ENCODE data around the gene ELF5.
A peak's percentile ranks its signal among the peaks of the same experiment; 100 is the strongest.

Gene ELF5

DNA sequence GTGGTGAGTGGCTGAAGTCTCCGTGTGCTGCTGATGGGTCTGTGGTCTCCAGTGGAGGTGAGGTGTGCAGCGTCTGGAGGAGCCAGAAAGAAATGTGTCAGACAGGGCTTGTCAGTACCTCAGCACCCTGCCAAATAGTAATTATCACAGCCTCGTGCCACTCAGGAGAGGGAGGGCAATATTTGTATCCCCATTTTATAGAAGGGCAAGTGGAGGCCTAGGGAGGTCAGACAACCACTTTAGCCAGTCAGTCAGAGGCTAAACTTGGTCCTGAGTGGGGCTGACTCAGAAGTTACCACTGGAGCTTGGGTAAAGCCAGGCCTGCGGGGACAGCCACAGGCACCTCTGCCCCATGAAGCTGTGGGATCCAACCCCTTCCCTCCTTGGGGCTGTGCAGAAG lies 11.5 kb upstream of the ELF5 start:
- DNase-seq = no peak
- in situ Hi-C loops (cut with HindIII; ENCODE audit: low pct_ligation_motif_present, low pct_unique_long_range_greater_than_20kb, low sequenced_read_pairs) = no loop called here

GRCh38 chr11:34524696-34525095 lies 11.1 kb upstream of the ELF5 start:
- no peak for DNase-seq
- in situ Hi-C loops (cut with HindIII; ENCODE audit: low pct_ligation_motif_present, low pct_unique_long_range_greater_than_20kb, low sequenced_read_pairs) = no loop called here

DNA sequence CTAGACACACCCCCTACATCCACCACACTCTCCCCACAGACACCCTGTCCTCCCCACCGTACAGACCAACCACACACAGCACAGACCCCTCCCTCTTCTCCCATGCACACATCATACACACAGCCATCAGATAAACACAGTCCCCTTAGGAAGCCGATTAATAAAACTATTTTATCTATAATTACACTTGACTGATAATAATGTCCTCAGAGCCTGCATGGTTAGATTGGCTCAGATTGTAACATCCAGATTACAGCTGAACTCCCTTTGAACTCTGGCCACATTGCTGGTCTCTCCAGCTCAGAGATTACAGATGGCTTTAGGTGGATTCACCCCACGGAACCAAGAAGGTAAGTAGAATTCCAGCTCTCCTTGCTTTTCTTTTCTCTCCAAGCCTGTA lies 9.5 kb upstream of the ELF5 start:
- DNase-seq = no peak
- in situ Hi-C loops (cut with HindIII; ENCODE audit: low pct_ligation_motif_present, low pct_unique_long_range_greater_than_20kb, low sequenced_read_pairs) = no loop called here

DNA sequence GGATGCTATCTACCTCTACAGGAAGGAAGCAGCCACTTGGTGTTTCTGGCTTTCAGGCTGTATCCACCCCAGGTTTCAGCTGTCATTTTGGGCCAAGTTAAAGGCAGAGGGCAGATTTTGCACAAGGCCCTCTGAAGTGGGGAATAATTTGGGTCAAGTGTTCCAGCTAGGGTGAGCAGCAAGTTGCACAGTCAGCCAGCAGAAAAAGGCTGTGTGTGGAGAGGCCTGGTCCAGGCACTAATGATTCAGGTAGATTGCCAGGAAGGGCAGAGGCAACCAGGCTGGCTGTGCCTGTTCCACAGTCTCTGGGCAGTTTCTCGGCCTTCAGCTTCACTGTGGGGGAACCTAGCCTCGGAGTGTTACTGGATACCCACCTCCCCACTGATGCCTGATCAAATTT lies 8.6 kb upstream of the ELF5 start:
- in situ Hi-C loops (cut with HindIII; ENCODE audit: low pct_ligation_motif_present, low pct_unique_long_range_greater_than_20kb, low sequenced_read_pairs) = no loop called here
- no peak for DNase-seq

- DNase-seq = no peak
- in situ Hi-C loops (cut with HindIII; ENCODE audit: low pct_ligation_motif_present, low pct_unique_long_range_greater_than_20kb, low sequenced_read_pairs) = no loop called here
These were observed 7.7 kb upstream of the ELF5 start for GRCh38 chr11:34521265-34521664.

DNA sequence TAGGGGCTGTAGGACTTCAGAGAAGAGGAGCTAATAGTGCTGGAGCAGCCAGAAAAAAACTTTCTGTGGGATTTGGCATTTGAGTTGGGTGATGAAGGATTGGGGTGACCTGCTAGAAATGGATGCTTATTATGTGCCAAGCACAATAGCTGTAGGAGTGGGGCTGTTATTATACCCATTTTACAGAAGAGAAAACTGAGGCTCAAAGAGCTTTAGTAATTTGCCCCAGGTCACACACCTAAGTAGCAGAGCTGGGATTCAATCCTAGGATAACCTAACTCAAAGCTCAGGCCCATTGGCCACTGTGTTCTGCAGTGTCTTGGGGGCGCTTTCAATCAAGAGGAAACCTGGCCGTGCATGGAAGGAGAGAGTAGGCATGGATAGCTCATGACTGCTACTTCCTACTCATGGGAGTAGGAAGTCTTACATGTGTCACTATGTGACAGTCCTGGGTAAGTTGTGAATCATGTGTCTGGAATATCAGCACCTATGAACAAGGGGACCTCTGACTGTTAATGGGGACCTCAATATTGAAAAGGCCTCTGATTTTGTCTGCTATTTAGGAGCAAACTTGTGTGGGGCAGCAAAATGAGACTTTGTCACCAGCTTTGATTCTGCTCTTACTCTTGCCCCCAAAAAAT lies 6.1 kb upstream of the ELF5 start:
- in situ Hi-C loops (cut with HindIII; ENCODE audit: low pct_ligation_motif_present, low pct_unique_long_range_greater_than_20kb, low sequenced_read_pairs) = no loop called here
- DNase-seq = no peak

DNA sequence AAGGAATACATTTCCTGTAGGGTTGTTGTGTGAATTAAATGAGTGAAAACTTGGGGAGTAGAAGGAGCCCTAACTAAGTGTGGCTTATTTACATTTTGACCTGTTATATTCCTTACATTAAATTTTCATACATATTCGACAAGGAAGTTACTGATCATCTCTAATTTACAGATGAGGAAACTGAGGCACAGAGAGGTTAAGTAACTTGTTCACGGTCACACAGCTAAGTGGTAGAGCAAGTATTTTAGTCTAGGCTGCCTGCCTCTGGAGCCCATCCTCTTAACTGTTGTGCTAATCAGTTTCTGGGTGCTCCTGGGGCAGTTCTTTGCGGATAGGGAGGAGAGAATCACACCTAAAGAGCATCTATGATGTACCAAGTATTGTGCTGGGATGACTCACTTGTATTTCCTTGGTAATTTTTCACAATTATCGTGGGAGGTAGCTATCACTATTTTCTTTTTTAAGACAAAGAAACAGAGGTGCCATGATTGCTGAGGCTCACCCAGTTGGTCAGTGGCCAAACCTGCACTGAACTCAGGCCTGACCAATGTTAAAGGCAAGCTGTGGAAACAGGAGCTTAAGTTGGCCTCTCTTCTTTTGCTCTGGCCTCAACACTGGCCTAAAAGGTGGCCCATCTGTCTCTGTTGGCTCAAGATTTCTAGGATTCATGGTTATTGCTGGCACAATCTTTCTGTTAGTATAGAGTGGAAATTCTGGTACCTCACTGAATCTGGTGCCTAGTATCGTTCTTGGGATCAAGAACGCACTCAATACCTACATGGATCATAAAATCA lies 2.9 kb upstream of the ELF5 start:
- DNase-seq = no peak
- in situ Hi-C loops (cut with HindIII; ENCODE audit: low pct_ligation_motif_present, low pct_unique_long_range_greater_than_20kb, low sequenced_read_pairs) = no loop called here

DNA sequence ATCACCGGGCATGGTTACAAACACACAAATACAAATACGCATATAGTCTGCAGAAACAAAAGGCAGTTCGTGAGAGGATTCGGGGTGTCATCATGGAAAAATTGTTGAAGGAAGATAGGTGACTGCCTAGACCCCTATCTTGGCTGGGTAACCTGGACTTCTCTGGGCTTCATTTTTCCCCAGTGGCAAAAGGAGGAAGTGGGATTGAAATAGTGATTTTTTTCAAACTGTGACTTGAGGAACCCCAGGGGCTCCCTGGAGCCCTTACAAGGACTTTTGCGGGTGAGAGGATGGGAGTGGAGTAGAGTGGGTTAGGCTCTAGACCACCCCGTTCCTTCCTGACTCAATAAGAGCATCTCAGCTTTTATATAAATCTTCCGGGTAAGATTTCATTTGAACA lies 1.0 kb upstream of the ELF5 start:
- in situ Hi-C loops (cut with HindIII; ENCODE audit: low pct_ligation_motif_present, low pct_unique_long_range_greater_than_20kb, low sequenced_read_pairs) = no loop called here
- no peak for DNase-seq

GRCh38 chr11:34512840-34513681 lies 533 bp downstream of the ELF5 start:
- DNase-seq = peak; percentile 64
- in situ Hi-C loops (cut with HindIII; ENCODE audit: low pct_ligation_motif_present, low pct_unique_long_range_greater_than_20kb, low sequenced_read_pairs) = no loop called here

GRCh38 chr11:34510673-34511072 lies 2.9 kb downstream of the ELF5 start:
- DNase-seq = no peak
- in situ Hi-C loops (cut with HindIII; ENCODE audit: low pct_ligation_motif_present, low pct_unique_long_range_greater_than_20kb, low sequenced_read_pairs) = no loop called here

DNA sequence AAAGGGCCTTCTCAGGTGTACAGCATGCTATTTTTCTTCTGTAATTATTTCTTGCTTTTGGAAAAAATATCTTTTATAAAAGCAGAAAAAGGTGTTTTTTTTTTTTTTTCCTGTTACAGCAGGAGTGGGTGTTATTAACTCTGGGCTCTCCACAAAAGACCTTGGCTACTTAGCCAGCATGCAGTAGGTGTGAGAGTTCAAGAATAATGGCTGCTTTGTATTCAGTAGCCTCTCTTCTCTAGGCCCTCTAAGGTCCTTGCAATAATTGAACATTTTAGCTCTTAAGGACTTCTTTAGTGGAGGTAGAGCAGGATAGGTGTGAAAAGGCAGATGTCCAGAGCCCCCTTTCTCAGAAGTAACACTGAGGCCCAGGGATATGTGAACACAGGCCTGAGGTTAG lies 3.4 kb downstream of the ELF5 start:
- in situ Hi-C loops (cut with HindIII; ENCODE audit: low pct_ligation_motif_present, low pct_unique_long_range_greater_than_20kb, low sequenced_read_pairs) = no loop called here

DNA sequence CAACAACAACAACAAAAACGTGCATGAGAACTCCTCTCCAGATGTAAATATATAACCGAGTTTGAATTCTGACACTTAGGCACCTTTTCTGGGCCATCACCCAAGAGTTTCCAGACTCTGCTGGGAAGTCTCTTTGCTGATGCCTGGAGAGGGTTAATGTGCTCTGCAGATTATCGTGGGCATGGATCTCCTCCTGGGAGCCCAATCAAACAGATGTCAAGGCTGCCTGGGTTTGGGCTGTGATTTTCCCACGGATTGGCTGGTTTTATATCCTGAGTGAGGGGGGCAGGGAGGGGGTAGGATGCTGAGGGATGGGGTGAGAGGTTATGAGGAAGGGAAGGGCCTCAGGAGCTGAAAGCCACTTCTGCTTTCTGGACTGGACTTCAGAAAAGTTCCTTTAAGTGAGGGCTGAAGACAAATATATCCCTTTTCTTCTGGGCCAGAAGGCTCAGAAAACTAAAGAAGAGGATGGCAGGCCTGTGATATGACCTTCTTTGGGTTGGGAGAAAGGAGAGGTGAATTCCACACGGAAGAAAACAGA lies 4.2 kb downstream of the ELF5 start:
- no peak for DNase-seq
- in situ Hi-C loops (cut with HindIII; ENCODE audit: low pct_ligation_motif_present, low pct_unique_long_range_greater_than_20kb, low sequenced_read_pairs) = no loop called here

More for the DNA sequence above, 3.4 kb downstream of the ELF5 start:
- no peak for DNase-seq

DNA sequence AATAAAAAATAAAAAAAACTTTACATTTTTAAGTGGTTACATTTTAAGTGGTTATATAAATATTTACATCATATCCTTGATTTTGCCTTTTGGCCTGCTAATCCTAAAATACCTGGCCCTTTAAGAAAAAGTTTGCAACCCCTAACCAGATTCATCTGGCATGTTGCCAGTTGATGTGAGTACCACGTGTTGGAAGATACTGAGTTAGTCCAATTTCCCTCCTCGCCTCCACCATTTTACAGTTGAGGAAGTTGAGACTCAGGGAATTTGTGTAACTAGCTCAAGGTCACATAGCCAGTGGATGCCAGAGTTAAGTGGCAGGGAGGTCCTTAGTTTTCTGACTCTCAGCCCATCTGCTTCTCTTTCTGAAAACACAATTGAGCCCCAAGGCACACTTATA lies 5.1 kb downstream of the ELF5 start:
- no peak for DNase-seq
- in situ Hi-C loops (cut with HindIII; ENCODE audit: low pct_ligation_motif_present, low pct_unique_long_range_greater_than_20kb, low sequenced_read_pairs) = no loop called here

DNA sequence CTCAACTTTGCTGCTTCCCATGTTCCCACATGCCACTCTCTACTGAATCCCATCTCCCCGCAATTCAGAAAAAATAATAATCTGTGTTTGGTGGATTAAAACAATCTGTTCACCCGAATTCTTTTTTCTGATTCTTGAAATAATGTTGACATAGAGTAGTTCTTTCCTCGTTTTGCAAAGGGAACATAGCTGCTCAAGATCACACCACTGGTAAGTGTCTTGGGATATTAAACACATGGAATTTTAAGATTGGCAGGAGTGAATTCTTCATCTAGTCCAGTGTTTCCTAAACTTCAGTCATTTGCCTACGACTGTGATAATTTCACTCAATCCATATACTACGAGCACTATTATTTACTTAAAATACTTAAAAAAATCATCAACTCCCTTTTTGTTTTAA lies 6.0 kb downstream of the ELF5 start:
- DNase-seq = no peak
- in situ Hi-C loops (cut with HindIII; ENCODE audit: low pct_ligation_motif_present, low pct_unique_long_range_greater_than_20kb, low sequenced_read_pairs) = no loop called here

- in situ Hi-C loops (cut with HindIII; ENCODE audit: low pct_ligation_motif_present, low pct_unique_long_range_greater_than_20kb, low sequenced_read_pairs) = no loop called here
- no peak for DNase-seq
These were observed 6.4 kb downstream of the ELF5 start for GRCh38 chr11:34507156-34507555.

GRCh38 chr11:34505874-34506273 lies 7.7 kb downstream of the ELF5 start:
- no peak for DNase-seq
- in situ Hi-C loops (cut with HindIII; ENCODE audit: low pct_ligation_motif_present, low pct_unique_long_range_greater_than_20kb, low sequenced_read_pairs) = no loop called here

DNA sequence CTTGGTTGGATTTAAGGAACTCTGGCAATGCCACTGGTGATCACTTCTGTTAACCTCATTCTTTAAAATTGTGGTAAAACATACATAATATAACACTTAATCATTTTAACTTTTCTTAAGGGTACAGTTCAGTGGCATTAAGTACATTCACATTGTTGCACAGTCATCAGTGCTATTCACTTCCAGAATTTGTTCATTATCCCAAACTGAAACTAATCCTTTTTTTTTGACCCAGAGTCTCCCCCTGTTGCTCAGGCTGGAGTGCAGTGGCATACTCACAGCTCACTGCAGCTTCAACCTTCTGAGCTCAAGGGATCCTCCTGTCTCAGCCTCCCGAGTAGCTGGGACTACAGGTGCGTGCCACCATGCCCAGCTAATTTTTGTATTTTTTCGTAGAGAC lies 10.6 kb downstream of the ELF5 start:
- DNase-seq = peak; percentile 20
- in situ Hi-C loops (cut with HindIII; ENCODE audit: low pct_ligation_motif_present, low pct_unique_long_range_greater_than_20kb, low sequenced_read_pairs) = no loop called here

GRCh38 chr11:34501949-34502348 lies 11.6 kb downstream of the ELF5 start:
- in situ Hi-C loops (cut with HindIII; ENCODE audit: low pct_ligation_motif_present, low pct_unique_long_range_greater_than_20kb, low sequenced_read_pairs) = no loop called here
- DNase-seq = peak; percentile 28

GRCh38 chr11:34501500-34501899 lies 12.1 kb downstream of the ELF5 start:
- in situ Hi-C loops (cut with HindIII; ENCODE audit: low pct_ligation_motif_present, low pct_unique_long_range_greater_than_20kb, low sequenced_read_pairs) = no loop called here
- peak; percentile 91 for DNase-seq

All from ACHN (cell line).